IMR-90 (cell line): Measurements from ENCODE around the gene NLRC5. TPM values are rescaled to one million over a fixed set of nuclear protein-coding genes. Genes with fewer than 3 reads are reported as not detected.

Experiments used
- ATAC-seq: fragments of 200-7000 bp; cut with Tn5 transposase; 2 replicates; pipeline ENCODE4 v1.9.1; 2020; ENCODE audit warnings: low read depth, mild to moderate bottlenecking, moderate library complexity
- BruUV-seq: library from RNA; stranded (reverse); fragments of 400-500 nt; replicated peaks from 2 replicates; lab custom pipeline; 2021; lab: Mats Ljungman, UMichigan
- CTCF ChIA-PET: fragments of 300-600 bp; formaldehyde crosslinking; extraction: SDS; loops from one replicate; lab custom pipeline; 2021; ENCODE audit warnings: antibody characterized with exemption; lab: Yijun Ruan, JAX
- POLR2A ChIA-PET: fragments of 300-600 bp; sonication (Branson Sonifier 250); formaldehyde crosslinking; loops from one replicate; lab custom pipeline; 2022; ENCODE audit warnings: antibody characterized with exemption; ENCODE audit not compliant: unreplicated experiment; lab: Charles Lee
- DNase-seq: peaks from one replicate; pipeline ENCODE4 v3.0.0; 2013
- H2AFZ ChIP-seq: replicated peaks from 2 replicates; pipeline ENCODE3; 2013; ENCODE audit warnings: low read length, mild to moderate bottlenecking; ENCODE audit not compliant: poor library complexity
- H2AK5ac ChIP-seq: 2 replicates; pipeline ENCODE4 v1.6.1; 2013; ENCODE audit warnings: low read depth, low read length, inconsistent platforms
- H2AK9ac ChIP-seq: replicated peaks from 2 replicates; pipeline ENCODE3; 2013; ENCODE audit warnings: mild to moderate bottlenecking, low read depth, low read length, moderate library complexity; ENCODE audit not compliant: poor library complexity
- H2BK120ac ChIP-seq: 2 replicates; pipeline ENCODE4 v1.6.1; 2013; ENCODE audit warnings: low read depth, low read length, inconsistent platforms
- H2BK15ac ChIP-seq: 3 replicates; pipeline ENCODE4 v1.6.1; 2013; ENCODE audit warnings: low read depth, low read length, inconsistent platforms
- H2BK20ac ChIP-seq: 2 replicates; pipeline ENCODE4 v1.6.1; 2013; ENCODE audit warnings: low read depth, mild to moderate bottlenecking, inconsistent platforms, low read length, moderate library complexity
- H2BK5ac ChIP-seq: 2 replicates; pipeline ENCODE4 v1.6.1; 2013; ENCODE audit warnings: mild to moderate bottlenecking, low read depth, low read length, inconsistent platforms; ENCODE audit not compliant: poor library complexity, severe bottlenecking
- H3K14ac ChIP-seq: replicated peaks from 2 replicates; pipeline ENCODE4 v1.6.1; 2013; ENCODE audit warnings: low read depth, low read length, inconsistent platforms
- H3K18ac ChIP-seq: 2 replicates; pipeline ENCODE4 v1.6.1; 2013; ENCODE audit warnings: low read depth, low read length, control low read depth
- H3K23ac ChIP-seq: 2 replicates; pipeline ENCODE4 v1.6.1; 2013; ENCODE audit warnings: low read depth, low read length, inconsistent platforms
- H3K27ac ChIP-seq: 2 replicates; pipeline ENCODE4 v1.5.1; 2013; ENCODE audit warnings: mild to moderate bottlenecking, control low read depth, low read length; ENCODE audit not compliant: insufficient read depth
- H3K27me3 ChIP-seq: 2 replicates; pipeline ENCODE4 v1.6.1; 2013; ENCODE audit warnings: low read length; ENCODE audit not compliant: control insufficient read depth, insufficient read depth
- H3K36me3 ChIP-seq: 2 replicates; pipeline ENCODE4 v1.6.1; 2013; ENCODE audit warnings: low read length, mixed read lengths; ENCODE audit not compliant: control insufficient read depth, insufficient read depth
- H3K4ac ChIP-seq: 2 replicates; pipeline ENCODE4 v1.6.1; 2013; ENCODE audit warnings: low read depth, low read length, inconsistent platforms
- H3K4me1 ChIP-seq: 2 replicates; pipeline ENCODE4 v1.6.1; 2013; ENCODE audit warnings: low read length, mixed read lengths; ENCODE audit not compliant: control insufficient read depth, insufficient read depth
- H3K4me2 ChIP-seq: 2 replicates; pipeline ENCODE4 v1.6.1; 2013; ENCODE audit warnings: low read depth, mild to moderate bottlenecking, control low read depth, low read length, moderate library complexity
- H3K4me3 ChIP-seq: 2 replicates; pipeline ENCODE4 v1.5.1; 2013; ENCODE audit warnings: low read depth, mild to moderate bottlenecking, control low read depth, low read length, moderate library complexity; ENCODE audit not compliant: insufficient read depth
- H3K56ac ChIP-seq: 2 replicates; pipeline ENCODE4 v1.6.1; 2013; ENCODE audit warnings: low read length, inconsistent platforms; ENCODE audit not compliant: insufficient read depth; ENCODE audit errors: extremely low read depth
- H3K79me1 ChIP-seq, 2 experiments: 2 replicates each; pipeline ENCODE4 v1.6.1; 2013; ENCODE audit warnings: low read length in 2 of 2, inconsistent platforms in 1 of 2, low read depth in 1 of 2
- H3K9ac ChIP-seq: 2 replicates; pipeline ENCODE4 v1.6.1; 2013; ENCODE audit warnings: low read depth, low read length, control low read depth
- H3K9me1 ChIP-seq: 2 replicates; pipeline ENCODE4 v1.6.1; 2013; ENCODE audit warnings: low read length, inconsistent platforms; ENCODE audit not compliant: insufficient read depth
- H3K9me3 ChIP-seq: 2 replicates; pipeline ENCODE4 v1.6.1; 2013; ENCODE audit warnings: low read length; ENCODE audit not compliant: control insufficient read depth, insufficient read depth
- H4K20me1 ChIP-seq: 2 replicates; pipeline ENCODE4 v1.6.1; 2013; ENCODE audit warnings: low read length, inconsistent platforms; ENCODE audit not compliant: insufficient read depth
- H4K5ac ChIP-seq: 2 replicates; pipeline ENCODE4 v1.6.1; 2013; ENCODE audit warnings: mild to moderate bottlenecking, low read depth, low read length, control low read depth
- H4K8ac ChIP-seq, 2 experiments: 2 replicates each; pipeline ENCODE4 v1.6.1; 2013; ENCODE audit warnings: low read depth in 2 of 2, low read length in 2 of 2, control low read depth in 1 of 2, inconsistent platforms in 1 of 2
- H4K91ac ChIP-seq: 2 replicates; pipeline ENCODE4 v1.6.1; 2013; ENCODE audit warnings: low read depth, low read length, inconsistent platforms; ENCODE audit not compliant: insufficient read depth
- BHLHE40 ChIP-seq: fragments of 150-350 bp; IDR thresholded peaks from 2 replicates; pipeline ENCODE4 v1.6.1; 2016; ENCODE audit warnings: mild to moderate bottlenecking, low read depth, low read length
- MAZ ChIP-seq: IDR thresholded peaks from 2 replicates; pipeline ENCODE4 v1.6.1; 2012; ENCODE audit warnings: low read depth, mild to moderate bottlenecking, low read length, improper control_type of control experiment, moderate library complexity, borderline replicate concordance
- MXI1 ChIP-seq: IDR thresholded peaks from 2 replicates; pipeline ENCODE4 v1.6.1; 2012; ENCODE audit warnings: low read depth, mild to moderate bottlenecking, low read length, moderate library complexity, borderline replicate concordance
- RAD21 ChIP-seq: IDR thresholded peaks from 2 replicates; pipeline ENCODE4 v1.6.1; 2012; ENCODE audit warnings: low read length, improper control_type of control experiment
- WGBS, 2 experiments: methylation state at CpG; one replicate each; pipeline versions ENCODE4 v1.1.5 to v1.1.7; 2013; ENCODE audit warnings: missing lambda C conversion rate in 2 of 2; ENCODE audit not compliant: insufficient read length in 1 of 2; ENCODE audit errors: extremely low coverage in 2 of 2; 5-methylcytosine and 5-hydroxymethylcytosine counted together
- dilution Hi-C: fragments of 300-500 bp; cut with HindIII; formaldehyde crosslinking; loops from one replicate; pipeline ENCODE4 v1.14.3; 2018; ENCODE audit warnings: low sequenced_read_pairs; ENCODE audit not compliant: unreplicated experiment
- in situ Hi-C: fragments of 300-500 bp; cut with MboI; formaldehyde crosslinking; loops from 3 replicates; pipeline ENCODE4 v1.14.3; 2019; ENCODE audit warnings: low sequenced_read_pairs, inconsistent platforms, mixed read lengths
- intact Hi-C: fragments of 100-400 bp; cut with micrococcal nuclease; formaldehyde crosslinking; loops from 2 replicates; pipeline ENCODE4 v1.10.0; 2022
- polyA plus RNA-seq, 3 experiments: library from polyadenylated mRNA; depleted of rRNA; stranded (reverse); fragments of >200 nt; gene quantifications; 2 replicates each; pipeline ENCODE4 v1.2.3, GENCODE V29; 2012; ENCODE audit warnings: low replicate concordance in 1 of 3
- total RNA-seq: library from RNA; depleted of rRNA; stranded (reverse); fragments of >200 nt; gene quantifications from 2 replicates; pipeline ENCODE4 v1.2.3, GENCODE V29; 2012
- TF ChIP-seq, protein P1 (sequence below): fragments of 150-350 bp; IDR thresholded peaks from 2 replicates; pipeline ENCODE4 v1.6.1; 2016; ENCODE audit warnings: low read depth, mild to moderate bottlenecking, low read length, moderate library complexity, borderline replicate concordance
- TF ChIP-seq, protein P2 (sequence below): fragments of 150-350 bp; IDR thresholded peaks from 2 replicates; pipeline ENCODE4 v1.6.1; 2017; ENCODE audit warnings: mild to moderate bottlenecking, antibody characterized with exemption, low read length, low read depth
- TF ChIP-seq, protein P3 (sequence below): conservative IDR thresholded peaks from 2 replicates; pipeline ENCODE4 v1.5.1; 2012; ENCODE audit warnings: mild to moderate bottlenecking, low read depth, low read length, improper control_type of control experiment

Gene NLRC5
- total and polyA plus RNA-seq, 2 of the 4 experiments (the other 2 are of a cell fraction): 9.1 to 14.9 TPM

DNA sequence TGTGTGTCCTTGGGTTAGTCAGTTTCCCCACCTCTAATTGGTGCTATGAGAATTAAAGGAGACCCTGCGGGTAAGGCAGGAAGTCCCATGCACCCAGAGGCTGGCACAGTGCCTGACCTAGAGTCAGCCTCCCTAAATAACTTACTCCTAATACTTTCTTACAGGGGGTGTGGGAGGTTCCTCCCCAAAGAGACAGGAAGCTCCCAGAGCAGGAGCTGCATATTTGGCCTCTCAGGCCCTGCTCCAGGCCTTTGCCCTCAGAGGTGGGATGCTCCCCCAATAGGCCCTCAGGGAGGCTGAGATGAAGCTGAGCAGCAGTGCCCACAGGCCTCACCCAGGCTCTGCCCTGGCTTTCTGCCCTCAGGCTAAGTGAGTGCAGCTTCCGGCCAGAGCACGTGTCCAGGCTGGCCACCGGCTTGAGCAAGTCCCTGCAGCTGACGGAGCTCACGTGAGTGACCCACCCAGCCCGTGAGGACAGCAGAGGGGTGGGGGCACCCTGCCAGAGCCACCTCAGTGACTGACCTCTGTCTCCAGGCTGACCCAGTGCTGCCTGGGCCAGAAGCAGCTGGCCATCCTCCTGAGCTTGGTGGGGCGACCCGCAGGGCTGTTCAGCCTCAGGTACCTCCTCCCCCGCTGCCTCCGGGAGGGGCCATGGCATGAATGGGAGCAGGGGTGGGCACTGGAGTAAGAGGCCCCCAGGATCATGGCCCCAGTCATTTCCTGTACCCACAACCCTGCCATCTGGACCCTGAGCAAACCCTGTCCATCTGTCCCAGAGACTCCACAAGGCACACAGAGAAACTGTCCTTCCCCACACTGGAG lies 71.9 kb downstream of the NLRC5 start:
- no peaks in the 10 kb centered on the region for H4K20me1 ChIP-seq
- peak overlapping the region; percentile 85 for H2AFZ ChIP-seq
- no peak overlapping the region for H2BK5ac ChIP-seq
- ChIA-PET CTCF (interaction anchor here (0.8 kb wide), 1 partner anchor 15 kb away, joined by 4 read pairs; no protein-coding TSS in a partner anchor), POLR2A (no interaction called here)
- no peak overlapping the region; the same call in 2 of the 3 replicates for H2BK15ac ChIP-seq
- no peak overlapping the region for H4K5ac ChIP-seq
- no peak overlapping the region for H2BK120ac ChIP-seq
- no peak overlapping the region for H3K9ac ChIP-seq
- H3K56ac ChIP-seq: no peak overlapping the region
- H3K27me3 ChIP-seq: no peaks in the 10 kb centered on the region
- dilution Hi-C loops (no loop called here), in situ Hi-C loops (no loop called here), intact Hi-C loops (no loop called here)
- no peak overlapping the region for H3K27ac ChIP-seq
- H3K4ac ChIP-seq: peak overlapping the region; percentile 51
- H4K8ac ChIP-seq: peak overlapping the region; percentile 36 to 81; a peak in 2 of 4 replicates
- H3K9me1 ChIP-seq: peaks cover 3% of the 10 kb centered on the region; the same call in 1 of the 2 replicates
- ATAC-seq (peak; percentile 54), DNase-seq (peak; percentile 19)
- H4K91ac ChIP-seq: 0 out of 2 replicates have a peak overlapping the region, but pooled peaks have one; percentile 47
- no peak overlapping the region for H3K23ac ChIP-seq
- H3K79me1 ChIP-seq: no peaks in the 10 kb centered on the region
- WGBS, 2 experiments: no CpG with 5 or more reads among the region's 11 CpGs
- H3K4me3 ChIP-seq: no peak overlapping the region
- peaks cover 14% of the 10 kb centered on the region; the same call in 1 of the 2 replicates for H3K36me3 ChIP-seq
- peaks cover 3% of the 10 kb centered on the region for H3K4me1 ChIP-seq
- H2BK20ac ChIP-seq: no peak overlapping the region
- peak overlapping the region; percentile 22; the same call in 1 of the 2 replicates for H3K14ac ChIP-seq
- no TSS peak for BruUV-seq
- peak overlapping the region; percentile 29; the same call in 1 of the 2 replicates for H2AK5ac ChIP-seq
- no peaks in the 10 kb centered on the region for H3K9me3 ChIP-seq
- no peak overlapping the region for H3K4me2 ChIP-seq
- H3K18ac ChIP-seq: no peak overlapping the region
- TF ChIP-seq MXI1 (no peak), MAZ (no peak), BHLHE40 (peak; percentile 66), RAD21 (no peak)
- TF ChIP-seq, protein P1, sequence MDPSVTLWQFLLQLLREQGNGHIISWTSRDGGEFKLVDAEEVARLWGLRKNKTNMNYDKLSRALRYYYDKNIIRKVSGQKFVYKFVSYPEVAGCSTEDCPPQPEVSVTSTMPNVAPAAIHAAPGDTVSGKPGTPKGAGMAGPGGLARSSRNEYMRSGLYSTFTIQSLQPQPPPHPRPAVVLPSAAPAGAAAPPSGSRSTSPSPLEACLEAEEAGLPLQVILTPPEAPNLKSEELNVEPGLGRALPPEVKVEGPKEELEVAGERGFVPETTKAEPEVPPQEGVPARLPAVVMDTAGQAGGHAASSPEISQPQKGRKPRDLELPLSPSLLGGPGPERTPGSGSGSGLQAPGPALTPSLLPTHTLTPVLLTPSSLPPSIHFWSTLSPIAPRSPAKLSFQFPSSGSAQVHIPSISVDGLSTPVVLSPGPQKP: no peak
- TF ChIP-seq, protein P2, sequence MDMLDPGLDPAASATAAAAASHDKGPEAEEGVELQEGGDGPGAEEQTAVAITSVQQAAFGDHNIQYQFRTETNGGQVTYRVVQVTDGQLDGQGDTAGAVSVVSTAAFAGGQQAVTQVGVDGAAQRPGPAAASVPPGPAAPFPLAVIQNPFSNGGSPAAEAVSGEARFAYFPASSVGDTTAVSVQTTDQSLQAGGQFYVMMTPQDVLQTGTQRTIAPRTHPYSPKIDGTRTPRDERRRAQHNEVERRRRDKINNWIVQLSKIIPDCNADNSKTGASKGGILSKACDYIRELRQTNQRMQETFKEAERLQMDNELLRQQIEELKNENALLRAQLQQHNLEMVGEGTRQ: no peak
- TF ChIP-seq, protein P3, sequence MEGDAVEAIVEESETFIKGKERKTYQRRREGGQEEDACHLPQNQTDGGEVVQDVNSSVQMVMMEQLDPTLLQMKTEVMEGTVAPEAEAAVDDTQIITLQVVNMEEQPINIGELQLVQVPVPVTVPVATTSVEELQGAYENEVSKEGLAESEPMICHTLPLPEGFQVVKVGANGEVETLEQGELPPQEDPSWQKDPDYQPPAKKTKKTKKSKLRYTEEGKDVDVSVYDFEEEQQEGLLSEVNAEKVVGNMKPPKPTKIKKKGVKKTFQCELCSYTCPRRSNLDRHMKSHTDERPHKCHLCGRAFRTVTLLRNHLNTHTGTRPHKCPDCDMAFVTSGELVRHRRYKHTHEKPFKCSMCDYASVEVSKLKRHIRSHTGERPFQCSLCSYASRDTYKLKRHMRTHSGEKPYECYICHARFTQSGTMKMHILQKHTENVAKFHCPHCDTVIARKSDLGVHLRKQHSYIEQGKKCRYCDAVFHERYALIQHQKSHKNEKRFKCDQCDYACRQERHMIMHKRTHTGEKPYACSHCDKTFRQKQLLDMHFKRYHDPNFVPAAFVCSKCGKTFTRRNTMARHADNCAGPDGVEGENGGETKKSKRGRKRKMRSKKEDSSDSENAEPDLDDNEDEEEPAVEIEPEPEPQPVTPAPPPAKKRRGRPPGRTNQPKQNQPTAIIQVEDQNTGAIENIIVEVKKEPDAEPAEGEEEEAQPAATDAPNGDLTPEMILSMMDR: no peak
- H2AK9ac ChIP-seq: peak overlapping the region; percentile 85
